ENCODE data around the gene CRELD1. TPM values are rescaled to one million over a fixed set of nuclear protein-coding genes. Genes with fewer than 3 reads are reported as not detected.

CRELD1 gene
- polyA plus RNA-seq, 1 of the 3 experiments (the other 2 are of a cell fraction), result 77.6 TPM

- no peak for TF ChIP-seq PBX3 (IDR thresholded peaks at IDR 0.05)
- no peak for TF ChIP-seq TAF1 (IDR thresholded peaks at IDR 0.05; ENCODE audit: borderline replicate concordance, low read depth, low read length)
- no peak for TF ChIP-seq ELF1 (IDR thresholded peaks at IDR 0.05)
- TF ChIP-seq NRF1 (IDR thresholded peaks at IDR 0.05; ENCODE audit: low read depth, low read length), result no peak
These were observed 9.5 kb downstream of the CRELD1 start (continued) for GRCh38 chr3:9942934-9943690.

GRCh38 chr3:9944271-9944670 is 10.6 kb downstream of the CRELD1 start:
- Histone ChIP-seq H3F3A (replicated peaks; ENCODE audit: insufficient read depth) (peaks cover 4% of the 10 kb centered on the region), H3K9ac (no peak overlapping the region), H2AFZ (ENCODE audit: low read depth) (no peak overlapping the region), H3K9me3 (no peaks in the 10 kb centered on the region), H3K79me2 (ENCODE audit: insufficient read depth) (no peaks in the 10 kb centered on the region), H3K9me2 (no peaks in the 10 kb centered on the region), H3K4me2 (no peak overlapping the region), H3K4me1 (ENCODE audit: control insufficient read depth in 1 of 2, insufficient read depth in 2 of 2, low read depth in 1 of 2, low read length in 1 of 2) (peaks cover 0 to 5% of the 10 kb centered on the region in 2 experiments; a peak in 1 of 4 replicates), H3K27ac (ENCODE audit: low read depth in 2 of 2, low read length in 1 of 2) (no peak overlapping the region), H3K36me3 (replicated peaks in 1 of 2; ENCODE audit: control insufficient read depth in 1 of 2, insufficient read depth in 2 of 2, low read length in 1 of 2) (peaks cover 0 to 18% of the 10 kb centered on the region in 2 experiments), H3K27me3 (ENCODE audit: insufficient read depth) (no peaks in the 10 kb centered on the region), H3K4me3 (ENCODE audit: low read depth in 2 of 2, low read length in 1 of 2) (no peak overlapping the region), H4K20me1 (ENCODE audit: insufficient read depth) (no peaks in the 10 kb centered on the region)
- ChIA-PET CTCF (interaction anchor here (3.8 kb wide), 1 partner anchor 11 kb away, joined by 21 read pairs; the partner anchor contains the start of gene CRELD1), POLR2A (interaction anchor here (0.8 to 6.8 kb wide), 2 partner anchors 10 to 452 kb away, joined by 3 to 58 read pairs; partner anchors contain the start of gene CRELD1)
- TF ChIP-seq TAF1 (IDR thresholded peaks at IDR 0.05; ENCODE audit: borderline replicate concordance, low read depth, low read length) (no peak), FOSL2 (IDR thresholded peaks at IDR 0.05; ENCODE audit: borderline replicate concordance, low read depth) (no peak), GABPA (IDR thresholded peaks at IDR 0.05; ENCODE audit: low read depth) (no peak), NFIC (IDR thresholded peaks at IDR 0.05; ENCODE audit: borderline replicate concordance) (no peak), RXRA (IDR thresholded peaks at IDR 0.05; ENCODE audit: borderline replicate concordance, low read depth) (no peak), PBX3 (IDR thresholded peaks at IDR 0.05) (no peak), ZBTB33 (IDR thresholded peaks at IDR 0.05; ENCODE audit: borderline replicate concordance, low read depth) (no peak), ELF1 (IDR thresholded peaks at IDR 0.05) (no peak)
- DNase-seq, result no peak
- WGBS (ENCODE audit: low lambda C conversion rate), result 93% methylated on average over 5 of the region's 11 CpGs
